ENCODE measurements around the gene PGAP6. TPM values are rescaled to one million over a fixed set of nuclear protein-coding genes. Genes with fewer than 3 reads are reported as not detected.
"Not testable (repeated sequence)": the region's sequence is repeated elsewhere in the genome, so short reads cannot be mapped to it uniquely, and the experiment has no call there.

The PGAP6 gene
- total RNA-seq, 1 experiment from 2014 or later: 67.0 TPM

GRCh38 chr16:351804-352520, 29.8 kb downstream of the PGAP6 start:
- no peak for DNase-seq (ENCODE audit: low read depth)

- DNase-seq (ENCODE audit: low read depth): no peak
Measured at GRCh38 chr16:350203-350602, 31.6 kb downstream of the PGAP6 start.

GRCh38 chr16:349211-349610, 32.6 kb downstream of the PGAP6 start:
- DNase-seq (ENCODE audit: low read depth): no peak

GRCh38 chr16:348495-348894, 33.3 kb downstream of the PGAP6 start:
- DNase-seq (ENCODE audit: low read depth): not testable (repeated sequence)

- no peak for DNase-seq (ENCODE audit: low read depth)
Measured at GRCh38 chr16:347203-347602, 34.6 kb downstream of the PGAP6 start.

GRCh38 chr16:346587-346986, 35.2 kb downstream of the PGAP6 start:
- DNase-seq (ENCODE audit: low read depth): no peak

- DNase-seq (ENCODE audit: low read depth): no peak
Measured at GRCh38 chr16:345772-346171, 36.0 kb downstream of the PGAP6 start.

- DNase-seq (ENCODE audit: low read depth): no peak
Measured at GRCh38 chr16:342455-343213, 39.1 kb downstream of the PGAP6 start.

GRCh38 chr16:341974-342336, 39.8 kb downstream of the PGAP6 start:
- DNase-seq (ENCODE audit: low read depth): not testable (repeated sequence)

- DNase-seq (ENCODE audit: low read depth): not testable (repeated sequence)
Measured at GRCh38 chr16:341095-341973, 40.4 kb downstream of the PGAP6 start.

GRCh38 chr16:340370-341091, 41.2 kb downstream of the PGAP6 start:
- no peak for DNase-seq (ENCODE audit: low read depth)

- DNase-seq (ENCODE audit: low read depth): no peak
Measured at GRCh38 chr16:339680-340079, 42.1 kb downstream of the PGAP6 start.

GRCh38 chr16:337975-338575, 43.7 kb downstream of the PGAP6 start:
- no peak for DNase-seq (ENCODE audit: low read depth)

GRCh38 chr16:337437-337836, 44.3 kb downstream of the PGAP6 start:
- no peak for DNase-seq (ENCODE audit: low read depth)

GRCh38 chr16:336269-336668, 45.5 kb downstream of the PGAP6 start:
- DNase-seq (ENCODE audit: low read depth): no peak

GRCh38 chr16:334861-335632, 46.7 kb downstream of the PGAP6 start:
- not testable (repeated sequence) for DNase-seq (ENCODE audit: low read depth)

GRCh38 chr16:334164-334832, 47.5 kb downstream of the PGAP6 start:
- DNase-seq (ENCODE audit: low read depth): not testable (repeated sequence)

GRCh38 chr16:333406-334094, 48.2 kb downstream of the PGAP6 start:
- DNase-seq (ENCODE audit: low read depth): no peak
